Activated naive CD4-positive, alpha-beta T cell treated with anti-CD3 and anti-CD28 coated beads, Interleukin-2, amount 50 U/mL, for 72 hours (primary cell): ENCODE measurements around the gene DCANP1. TPM values are rescaled to one million over a fixed set of nuclear protein-coding genes. Genes with fewer than 3 reads are reported as not detected.

Experiments
- ATAC-seq, 2 donors: fragments of 150-1000 bp; cut with Tn5 transposase; 2 replicates each; pipeline ENCODE4 v1.10.0; 2021; ENCODE audit warnings: mild to moderate bottlenecking in 2 of 2, moderate library complexity in 2 of 2
- DNase-seq, 2 donors: peaks; one replicate each; pipeline ENCODE4 v3.0.0; 2021 to 2022; ENCODE audit warnings: low spot score in 2 of 2
- H3K27ac Mint-ChIP-seq, 2 donors: one replicate each; pipeline ENCODE4 v1.8.0; 2022; ENCODE audit warnings: mild to moderate bottlenecking in 2 of 2, mixed read lengths in 2 of 2
- H3K36me3 Mint-ChIP-seq, 2 donors: one replicate each; pipeline ENCODE4 v1.8.0; 2022; ENCODE audit warnings: mixed read lengths in 2 of 2
- H3K9me3 Mint-ChIP-seq, 2 donors: one replicate each; pipeline ENCODE4 v1.8.0; 2022; ENCODE audit warnings: mixed read lengths in 2 of 2
- total RNA-seq, 2 donors: library from RNA; stranded (reverse); gene quantifications; one replicate each; pipeline ENCODE4 v1.2.3, GENCODE V29; 2022

Gene DCANP1
- total RNA-seq, 2 donors from 2014 or later = not detected

DNA sequence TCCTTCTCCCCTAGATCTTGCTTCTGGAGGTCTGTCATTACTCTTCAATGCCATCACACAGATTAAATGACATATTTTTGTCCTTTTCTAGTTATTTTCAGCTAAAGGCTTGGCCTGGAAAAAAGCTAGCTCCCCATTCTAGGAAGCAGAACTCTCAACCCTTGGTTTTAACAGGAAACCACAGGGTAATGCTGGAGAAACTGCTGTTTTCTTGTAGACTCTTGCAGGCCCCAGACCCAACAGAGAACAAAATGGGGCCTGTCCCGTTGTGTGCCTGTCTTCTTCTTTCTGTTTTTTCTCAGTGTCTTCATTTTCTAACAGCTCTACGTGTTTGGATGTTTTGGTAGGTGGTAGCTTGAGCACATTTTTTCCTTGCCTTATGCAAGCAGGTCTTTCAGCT lies 21.5 kb downstream of the DCANP1 start:
- ATAC-seq (no peak), DNase-seq (no peak)
- H3K9me3 Mint-ChIP-seq = no peaks in the 10 kb centered on the region
- H3K36me3 Mint-ChIP-seq = no peaks in the 10 kb centered on the region
- no peak overlapping the region for H3K27ac Mint-ChIP-seq

DNA sequence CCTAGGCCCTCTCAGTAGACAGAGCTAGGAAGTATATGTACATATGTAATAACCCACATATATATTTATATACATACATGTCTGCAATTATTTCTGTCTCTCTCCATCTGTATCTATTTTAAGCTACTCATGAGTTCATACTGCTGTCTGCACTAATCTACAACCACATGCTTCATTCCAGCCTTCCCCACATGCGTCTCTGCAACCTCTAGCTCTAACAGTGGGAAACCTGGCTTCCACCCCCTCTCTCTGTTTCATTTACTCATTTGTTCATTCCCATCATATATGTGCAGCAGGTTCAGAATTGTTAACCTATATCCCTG lies 23.3 kb downstream of the DCANP1 start:
- Mint-ChIP-seq H3K27ac (no peak overlapping the region), H3K9me3 (peaks cover 6 to 7% of the 10 kb centered on the region in 2 donors), H3K36me3 (peaks cover 0 to 8% of the 10 kb centered on the region in 2 donors)
- DNase-seq = no peak
- ATAC-seq = no peak

- no peak overlapping the region for H3K27ac Mint-ChIP-seq
- ATAC-seq (no peak), DNase-seq (no peak)
- H3K36me3 Mint-ChIP-seq = peaks cover 0 to 8% of the 10 kb centered on the region in 2 donors
- H3K9me3 Mint-ChIP-seq = peaks cover 6 to 7% of the 10 kb centered on the region in 2 donors
Measured at GRCh38 chr5:135423146-135423845, 23.9 kb downstream of the DCANP1 start.

GRCh38 chr5:135422419-135422818 lies 24.7 kb downstream of the DCANP1 start:
- no peak for DNase-seq
- peaks cover 0 to 8% of the 10 kb centered on the region in 2 donors for H3K36me3 Mint-ChIP-seq
- peaks cover 6 to 7% of the 10 kb centered on the region in 2 donors for H3K9me3 Mint-ChIP-seq
- H3K27ac Mint-ChIP-seq = no peak overlapping the region
- ATAC-seq = no peak

DNA sequence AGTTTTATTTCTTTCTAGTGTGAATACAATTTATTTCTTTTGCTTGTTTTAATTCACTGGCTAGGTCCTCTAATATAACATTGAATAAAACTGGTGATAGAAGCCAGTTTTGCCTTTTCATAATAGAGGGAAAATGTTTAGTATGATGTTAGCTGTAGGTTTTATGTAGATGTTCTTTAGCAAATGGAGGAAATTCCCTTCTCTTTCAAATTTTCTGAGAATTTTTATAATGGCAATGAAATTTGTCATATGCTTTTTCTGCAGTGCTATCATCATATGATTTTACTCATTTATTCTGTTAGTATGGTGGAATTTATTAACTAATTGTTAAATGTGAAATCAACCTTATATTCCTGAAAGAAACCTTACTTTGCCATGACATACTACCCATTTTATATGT lies 30.1 kb downstream of the DCANP1 start:
- Mint-ChIP-seq H3K36me3 (peaks cover 0 to 8% of the 10 kb centered on the region in 2 donors), H3K9me3 (peaks cover 6 to 7% of the 10 kb centered on the region in 2 donors), H3K27ac (no peak overlapping the region)
- DNase-seq (no peak), ATAC-seq (no peak)

GRCh38 chr5:135405082-135405481 lies 42.1 kb downstream of the DCANP1 start:
- no peak for ATAC-seq
- Mint-ChIP-seq H3K9me3 (no peaks in the 10 kb centered on the region), H3K27ac (no peak overlapping the region), H3K36me3 (peaks cover 0 to 6% of the 10 kb centered on the region in 2 donors)
- DNase-seq = no peak

DNA sequence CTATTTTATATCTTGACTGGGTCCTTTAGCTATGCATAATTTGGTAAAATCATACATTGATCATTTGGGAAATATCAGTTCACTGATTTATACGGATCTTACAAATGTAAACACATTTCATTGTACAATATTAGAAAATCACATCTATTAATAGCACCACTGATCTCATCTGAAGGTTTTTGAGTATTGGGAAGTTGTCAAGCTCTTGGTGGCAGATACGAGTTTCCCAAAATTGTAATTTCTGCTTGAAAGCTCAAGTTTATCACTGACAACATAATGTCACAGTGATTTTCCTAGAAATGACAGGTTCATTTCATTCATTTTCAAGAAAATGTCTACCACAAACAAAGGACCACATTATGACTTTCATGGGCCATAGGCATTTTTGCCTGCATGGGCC lies 45.1 kb downstream of the DCANP1 start:
- H3K36me3 Mint-ChIP-seq = peaks cover 6 to 12% of the 10 kb centered on the region in 2 donors
- H3K27ac Mint-ChIP-seq = no peak overlapping the region
- H3K9me3 Mint-ChIP-seq = no peaks in the 10 kb centered on the region
- no peak for DNase-seq
- no peak for ATAC-seq

DNA sequence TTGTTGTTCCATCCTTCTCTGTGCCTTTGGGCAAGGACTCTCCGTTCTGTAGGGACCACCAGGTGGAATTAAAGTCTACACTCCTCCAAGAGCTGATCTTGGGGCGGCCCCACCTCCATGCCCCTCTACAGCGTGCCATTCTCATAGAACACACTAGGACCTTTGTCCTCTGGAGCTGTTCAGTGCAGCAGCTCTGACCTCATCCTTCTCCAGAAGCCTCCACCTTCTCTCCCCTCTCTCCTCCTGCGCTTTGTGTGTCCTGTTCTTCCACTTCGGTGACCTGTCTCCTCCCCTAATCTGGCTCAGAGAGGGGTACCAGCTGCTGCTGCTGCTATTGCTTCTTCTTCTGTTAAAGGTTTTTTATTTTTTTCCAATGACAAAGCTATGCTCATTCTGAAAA lies 46.3 kb downstream of the DCANP1 start:
- Mint-ChIP-seq H3K36me3 (peaks cover 6 to 12% of the 10 kb centered on the region in 2 donors), H3K27ac (no peak overlapping the region), H3K9me3 (no peaks in the 10 kb centered on the region)
- ATAC-seq (no peak), DNase-seq (no peak)

DNA sequence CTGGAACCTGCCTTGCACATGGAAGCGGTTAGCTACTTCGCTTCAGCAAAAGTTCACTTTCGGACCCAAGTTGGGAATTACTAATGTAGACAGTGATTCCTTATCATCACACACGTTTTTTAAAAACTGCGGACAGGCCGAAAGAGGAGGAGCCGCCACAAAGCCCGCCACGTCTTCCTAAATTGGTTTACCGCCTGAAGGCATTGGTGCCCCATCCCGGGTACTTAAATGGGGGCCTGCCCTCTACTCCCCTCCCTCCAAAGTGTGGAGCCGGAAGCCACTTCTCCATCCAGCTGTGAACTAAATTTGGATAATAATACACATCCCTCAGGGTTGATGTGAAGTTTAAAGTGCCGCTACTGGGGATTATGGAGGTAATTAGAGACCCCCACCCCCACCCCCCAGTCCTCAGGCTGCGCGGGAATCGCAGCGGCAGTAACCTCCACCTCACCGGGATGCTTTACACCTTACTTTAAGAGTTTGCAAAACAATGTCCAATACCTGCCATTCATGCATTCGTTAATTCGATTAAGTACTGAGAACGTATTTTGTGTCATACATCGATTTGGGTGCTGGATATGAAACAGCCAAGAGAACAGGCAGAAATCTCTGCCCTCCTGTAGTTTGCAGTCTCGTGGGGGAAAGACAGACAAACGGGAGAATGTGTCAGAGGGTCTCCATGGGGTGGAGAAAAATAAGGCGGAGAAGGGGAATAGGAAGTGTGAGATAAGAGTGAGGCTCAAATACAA lies 47.2 kb downstream of the DCANP1 start:
- H3K27ac Mint-ChIP-seq = peak overlapping the region; percentile 94 to 98
- no peaks in the 10 kb centered on the region for H3K9me3 Mint-ChIP-seq
- DNase-seq = no peak
- ATAC-seq = no peak
- peaks cover 6 to 12% of the 10 kb centered on the region in 2 donors for H3K36me3 Mint-ChIP-seq

GRCh38 chr5:135398855-135399793 lies 48.0 kb downstream of the DCANP1 start, which contains the start of gene MACROH2A1:
MACROH2A1 (minus strand) TSS chr5:135399231; CDS start chr5:135389093, 10,138 bp downstream.
- Mint-ChIP-seq H3K27ac (peak within 1 kb of the TSS; percentile 94 to 98), H3K36me3 (peaks cover under 1 to 12% of the 10 kb centered on the region in 2 donors), H3K9me3 (no peaks in the 10 kb centered on the region)
- peak; percentile 88 to 92 for ATAC-seq
- DNase-seq = peak; percentile 83

- peak overlapping the region; percentile 94 to 96 for H3K27ac Mint-ChIP-seq
- ATAC-seq (peak; percentile 46 to 49), DNase-seq (peak in 1 of 2 donors; percentile 46)
- H3K36me3 Mint-ChIP-seq = peaks cover 0 to 12% of the 10 kb centered on the region in 2 donors
- no peaks in the 10 kb centered on the region for H3K9me3 Mint-ChIP-seq
Measured at GRCh38 chr5:135398160-135398854, 48.8 kb downstream of the DCANP1 start.

DNA sequence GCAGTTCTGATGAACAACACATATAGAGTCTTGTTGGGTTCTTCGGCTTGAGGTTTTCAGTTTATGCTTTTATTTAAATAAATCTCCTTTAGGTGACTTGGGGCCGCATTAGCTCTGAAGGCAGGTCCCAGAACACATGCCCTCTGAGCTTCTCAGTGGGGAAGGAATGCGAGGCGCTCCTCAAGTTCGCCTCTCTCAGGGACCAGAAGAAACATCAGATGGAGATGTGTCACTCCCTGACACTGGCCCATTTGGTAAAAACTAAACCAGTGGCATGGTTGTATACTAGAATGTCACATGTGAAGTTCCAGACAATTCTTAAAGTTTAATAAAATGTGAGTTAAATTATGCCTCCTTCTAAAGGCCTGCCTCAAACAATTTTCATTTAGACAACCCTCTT lies 50.1 kb downstream of the DCANP1 start:
- ATAC-seq (no peak), DNase-seq (no peak)
- Mint-ChIP-seq H3K36me3 (peaks cover 6 to 12% of the 10 kb centered on the region in 2 donors), H3K27ac (peak overlapping the region in 1 of 2 donors; percentile 94), H3K9me3 (no peaks in the 10 kb centered on the region)

DNA sequence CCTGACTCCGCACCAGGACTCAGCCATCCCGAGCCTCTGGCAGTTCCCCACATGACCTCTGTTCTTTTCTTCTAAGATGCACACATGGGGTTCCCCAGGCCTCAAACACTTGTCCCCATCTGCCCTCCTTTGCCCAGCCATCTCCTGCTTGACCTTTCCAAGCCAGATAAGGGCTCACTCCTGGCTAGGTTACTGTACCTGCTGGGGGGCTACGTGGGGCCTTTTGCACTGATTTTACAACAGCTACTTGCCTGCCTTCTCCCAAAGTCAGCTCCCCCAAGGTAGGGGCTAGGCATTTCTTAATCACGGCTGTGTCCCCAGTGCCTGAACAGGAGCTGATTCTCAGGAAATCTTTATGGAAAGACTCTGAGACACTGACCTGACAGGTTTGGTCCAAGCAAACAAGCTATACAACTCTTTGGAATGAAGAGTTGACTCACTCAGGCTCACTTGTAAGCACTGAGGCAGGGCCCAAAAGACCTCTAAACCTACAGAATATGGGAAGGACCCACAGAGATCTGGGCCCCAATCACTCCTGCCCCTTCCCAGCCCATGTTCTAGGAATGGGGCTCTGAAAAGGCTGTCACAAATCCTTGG lies 50.6 kb downstream of the DCANP1 start:
- no peak for DNase-seq
- no peak for ATAC-seq
- H3K9me3 Mint-ChIP-seq = no peaks in the 10 kb centered on the region
- H3K36me3 Mint-ChIP-seq = peaks cover 11 to 17% of the 10 kb centered on the region in 2 donors
- H3K27ac Mint-ChIP-seq = no peak overlapping the region

DNA sequence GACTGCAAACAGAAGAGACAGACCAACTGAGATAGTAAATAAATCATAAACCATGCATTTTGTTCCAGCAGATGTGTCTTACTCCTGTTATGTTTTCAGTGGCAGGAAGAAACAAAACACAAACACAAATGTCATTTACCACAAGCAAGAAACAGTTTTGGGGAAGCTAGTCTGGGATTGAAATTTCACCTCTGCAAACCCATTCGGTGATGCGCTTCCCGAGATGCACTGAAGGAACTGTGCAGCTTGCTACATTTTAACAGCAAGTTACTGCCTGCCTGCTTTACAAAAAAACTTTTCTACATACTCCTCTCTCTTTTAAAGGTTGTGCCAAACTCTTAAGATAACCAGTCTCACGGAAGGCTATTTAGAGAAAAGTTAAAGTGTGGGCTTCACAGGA lies 51.3 kb downstream of the DCANP1 start:
- Mint-ChIP-seq H3K27ac (no peak overlapping the region), H3K36me3 (peaks cover 13 to 20% of the 10 kb centered on the region in 2 donors), H3K9me3 (no peaks in the 10 kb centered on the region)
- ATAC-seq (no peak), DNase-seq (no peak)

DNA sequence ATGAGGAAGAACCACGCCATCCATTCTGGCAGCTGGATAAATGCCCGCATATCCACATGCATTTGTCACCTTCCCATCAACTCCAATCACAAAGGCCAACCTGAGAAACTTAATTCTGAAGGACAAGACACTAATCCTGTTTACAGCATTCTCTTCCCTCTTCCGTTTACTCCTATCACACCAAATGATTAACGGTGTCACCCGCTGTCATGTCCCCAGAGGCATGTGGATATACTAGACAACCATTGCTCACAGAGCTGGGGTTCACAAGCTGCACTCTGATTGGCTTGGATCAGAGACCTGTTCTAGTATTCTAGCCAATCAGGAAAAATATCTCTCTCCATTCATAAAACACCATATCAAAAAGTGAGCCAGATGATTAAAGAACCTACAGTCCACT lies 51.7 kb downstream of the DCANP1 start:
- DNase-seq = no peak
- H3K9me3 Mint-ChIP-seq = no peaks in the 10 kb centered on the region
- H3K36me3 Mint-ChIP-seq = peaks cover 13 to 20% of the 10 kb centered on the region in 2 donors
- no peak overlapping the region for H3K27ac Mint-ChIP-seq
- ATAC-seq = no peak
